Endothelial cell (in vitro differentiated cells): ENCODE measurements around the gene GMPR2. TPM values are rescaled to one million over a fixed set of nuclear protein-coding genes. Genes with fewer than 3 reads are reported as not detected.

Experiments
- DNase-seq: peaks from one replicate; pipeline ENCODE4 v3.0.0; 2021; ENCODE audit warnings: low spot score
- H3K27ac Mint-ChIP-seq: one replicate; pipeline ENCODE4 v1.8.0; 2021; ENCODE audit warnings: mixed read lengths, inconsistent platforms; ENCODE audit not compliant: unreplicated experiment
- H3K27me3 Mint-ChIP-seq: one replicate; pipeline ENCODE4 v1.8.0; 2021; ENCODE audit warnings: mild to moderate bottlenecking, moderate library complexity, mixed read lengths, inconsistent platforms; ENCODE audit not compliant: unreplicated experiment
- H3K36me3 Mint-ChIP-seq: one replicate; pipeline ENCODE4 v1.8.0; 2021; ENCODE audit warnings: mild to moderate bottlenecking, low read depth, mixed read lengths, inconsistent platforms; ENCODE audit not compliant: unreplicated experiment
- H3K4me1 Mint-ChIP-seq: one replicate; pipeline ENCODE4 v1.8.0; 2021; ENCODE audit warnings: mild to moderate bottlenecking, mixed read lengths, inconsistent platforms; ENCODE audit not compliant: unreplicated experiment
- H3K4me3 Mint-ChIP-seq: one replicate; pipeline ENCODE4 v1.8.0; 2021; ENCODE audit warnings: mild to moderate bottlenecking, mixed read lengths, inconsistent platforms; ENCODE audit not compliant: unreplicated experiment
- H3K9me3 Mint-ChIP-seq: one replicate; pipeline ENCODE4 v1.8.0; 2021; ENCODE audit warnings: mixed read lengths, inconsistent platforms; ENCODE audit not compliant: unreplicated experiment
- CTCF ChIP-seq: fragments of 200-600 bp; sonication (generic); IDR thresholded peaks from one replicate; pipeline ENCODE4 v1.5.0; 2021; ENCODE audit warnings: antibody characterized with exemption; ENCODE audit not compliant: unreplicated experiment
- total RNA-seq: library from RNA; stranded (reverse); fragmentation: NEBNext Ultra II Directional; extraction: Animal tissue kit (Norgen Biotek cat#: 25700); gene quantifications from one replicate; pipeline ENCODE4 v1.2.1, GENCODE V29; 2021; ENCODE audit not compliant: unreplicated experiment

The GMPR2 gene
- total RNA-seq, 1 donor from 2014 or later = 61.3 TPM

DNA sequence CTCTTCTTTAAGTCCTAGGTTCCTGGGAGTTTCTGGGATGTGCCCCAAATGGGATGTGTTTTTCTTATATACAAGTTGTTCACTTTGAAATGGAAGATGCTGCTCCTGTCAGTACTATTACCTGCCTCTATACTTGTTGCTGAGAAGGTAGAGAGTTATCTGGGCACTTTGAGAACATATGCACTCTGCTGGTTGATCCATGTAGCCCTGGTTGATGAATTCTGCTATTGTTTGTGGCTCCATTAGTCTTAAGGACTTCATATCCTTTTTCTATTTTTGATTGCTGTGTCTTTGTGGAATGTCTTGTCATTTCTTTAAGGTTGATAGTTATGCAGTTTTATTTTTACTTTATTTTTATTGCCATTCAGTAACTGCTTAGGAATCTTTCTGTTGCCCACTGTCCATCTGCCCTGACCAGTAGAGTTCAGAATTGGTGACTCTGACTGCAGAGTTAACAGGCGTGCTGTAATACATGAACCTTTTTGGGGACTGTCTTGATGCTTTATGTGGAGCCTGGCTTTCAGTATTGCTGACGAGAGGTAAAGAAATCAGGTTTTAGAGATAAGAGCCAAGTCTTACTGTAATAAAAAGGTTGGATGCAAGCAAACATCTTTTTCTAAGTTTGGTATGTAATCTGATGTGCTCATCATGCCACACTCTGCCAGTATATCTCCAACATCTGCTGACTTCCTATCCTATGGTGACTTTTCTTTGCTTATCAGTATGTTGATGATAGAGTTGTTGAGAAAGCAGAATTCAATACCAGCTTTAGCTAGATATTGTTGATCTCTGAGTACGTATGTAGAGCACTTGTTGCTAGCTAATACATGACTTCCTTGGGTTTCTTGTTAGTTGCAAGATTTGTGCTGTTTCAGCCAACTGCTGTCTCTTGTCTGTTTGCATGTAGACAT, 1.6 kb downstream of the GMPR2 start:
- Mint-ChIP-seq H3K9me3 (no peaks in the 10 kb centered on the region), H3K27me3 (peaks cover 2% of the 10 kb centered on the region), H3K4me1 (peaks cover 18% of the 10 kb centered on the region), H3K27ac (no peak overlapping the region), H3K36me3 (peaks cover 32% of the 10 kb centered on the region), H3K4me3 (peak overlapping the region; percentile 80)
- no peak for DNase-seq
- no peak for TF ChIP-seq CTCF

DNA sequence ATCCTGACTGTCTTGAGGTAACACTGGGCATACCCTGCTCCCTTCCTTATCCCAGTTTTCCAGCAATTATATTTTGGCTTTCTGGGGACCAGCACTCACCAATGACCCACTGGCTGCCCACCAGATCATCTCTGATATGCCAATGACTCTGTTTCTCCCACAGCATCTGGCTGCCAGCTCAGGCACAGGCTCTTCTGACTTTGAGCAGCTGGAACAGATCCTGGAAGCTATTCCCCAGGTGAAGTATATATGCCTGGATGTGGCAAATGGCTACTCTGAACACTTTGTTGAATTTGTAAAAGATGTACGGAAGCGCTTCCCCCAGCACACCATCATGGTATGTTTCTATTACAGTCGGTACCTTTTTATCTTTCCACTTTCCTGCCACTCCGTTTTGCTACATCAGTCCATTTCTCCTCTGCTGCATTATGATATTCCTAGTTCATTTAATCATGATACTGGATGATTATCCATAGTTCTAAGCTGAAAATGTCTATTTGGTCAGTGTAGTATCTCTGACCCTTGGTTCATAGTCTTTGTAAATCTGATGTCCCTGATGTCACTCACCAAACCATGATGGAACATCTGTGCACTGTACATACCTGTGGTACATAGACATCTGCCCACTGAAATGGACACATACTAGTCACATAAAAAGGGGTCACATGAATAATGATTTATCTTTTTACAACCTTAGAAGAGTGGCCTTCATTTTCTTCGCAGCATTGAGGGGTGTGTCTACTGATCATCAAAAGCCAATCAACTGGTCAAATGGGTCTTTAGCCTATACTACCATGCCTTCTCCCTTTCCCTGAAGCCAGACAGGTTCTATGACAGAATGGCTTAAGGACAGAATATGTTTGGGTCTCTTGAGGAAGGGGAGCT, 3.3 kb downstream of the GMPR2 start:
- Mint-ChIP-seq H3K4me1 (peaks cover 17% of the 10 kb centered on the region), H3K4me3 (peak overlapping the region; percentile 40)
- DNase-seq = no peak

GRCh38 chr14:24236689-24237462, 4.1 kb downstream of the GMPR2 start:
- peak overlapping the region; percentile 26 for H3K4me3 Mint-ChIP-seq
- peaks cover 6% of the 10 kb centered on the region for H3K27me3 Mint-ChIP-seq
- no peak for TF ChIP-seq CTCF
- H3K4me1 Mint-ChIP-seq = peaks cover 12% of the 10 kb centered on the region
- no peaks in the 10 kb centered on the region for H3K9me3 Mint-ChIP-seq
- no peak overlapping the region for H3K27ac Mint-ChIP-seq
- no peak for DNase-seq
- peaks cover 42% of the 10 kb centered on the region for H3K36me3 Mint-ChIP-seq

More for the DNA sequence above, 3.3 kb downstream of the GMPR2 start:
- peaks cover 42% of the 10 kb centered on the region for H3K36me3 Mint-ChIP-seq
- H3K27ac Mint-ChIP-seq = no peak overlapping the region
- no peak for TF ChIP-seq CTCF
- H3K27me3 Mint-ChIP-seq = peaks cover 6% of the 10 kb centered on the region
- H3K9me3 Mint-ChIP-seq = no peaks in the 10 kb centered on the region

DNA sequence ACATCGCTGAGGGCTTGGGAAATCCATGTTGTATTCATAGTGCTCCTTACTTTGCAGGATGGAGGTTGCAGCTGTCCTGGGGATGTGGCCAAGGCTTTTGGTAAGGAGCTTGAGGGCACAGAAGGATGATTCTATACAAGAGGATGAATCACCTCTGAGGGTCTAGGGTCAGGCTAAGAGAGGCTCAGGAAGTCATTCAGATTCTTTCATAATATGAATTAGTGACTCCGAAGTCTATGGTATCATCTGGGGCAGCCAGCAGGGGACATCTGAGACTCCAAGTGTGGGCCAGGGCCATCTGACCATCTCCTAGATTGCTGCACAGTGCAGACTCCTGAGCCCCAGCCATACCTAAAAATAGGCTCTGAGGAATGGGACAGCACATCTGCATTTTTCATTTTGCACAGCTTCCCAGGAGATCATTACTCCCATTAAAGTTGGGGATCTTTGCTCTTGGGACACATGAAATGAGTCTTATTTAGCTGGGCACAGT, 4.8 kb downstream of the GMPR2 start:
- Mint-ChIP-seq H3K36me3 (peaks cover 42% of the 10 kb centered on the region), H3K4me1 (peaks cover 12% of the 10 kb centered on the region), H3K4me3 (peak overlapping the region; percentile 58)

More for the DNA sequence above, 4.8 kb downstream of the GMPR2 start:
- Mint-ChIP-seq H3K27ac (no peak overlapping the region), H3K9me3 (no peaks in the 10 kb centered on the region), H3K27me3 (peaks cover 6% of the 10 kb centered on the region)
- no peak for DNase-seq
- no peak for TF ChIP-seq CTCF
